H9 (cell line): ENCODE data around the gene ANGEL1. TPM values are rescaled to one million over a fixed set of nuclear protein-coding genes. Genes with fewer than 3 reads are reported as not detected.

Source experiments
- DNase-seq: peaks from one replicate; pipeline ENCODE4 v3.0.0-alpha.2; 2017
- H2AFZ ChIP-seq: one replicate; pipeline ENCODE4 v1.6.1; 2013; ENCODE audit warnings: mild to moderate bottlenecking, low read length, control low read depth, moderate library complexity
- H2AK5ac ChIP-seq: 2 replicates; pipeline ENCODE4 v1.6.1; 2013; ENCODE audit warnings: low read length, control low read depth, mixed read lengths; ENCODE audit not compliant: insufficient read length
- H2BK120ac ChIP-seq: one replicate; pipeline ENCODE4 v1.6.1; 2013; ENCODE audit warnings: low read depth, mild to moderate bottlenecking, low read length, control low read depth, inconsistent platforms; ENCODE audit not compliant: poor library complexity, severe bottlenecking
- H2BK12ac ChIP-seq: 2 replicates; pipeline ENCODE4 v1.6.1; 2013; ENCODE audit warnings: low read length, control low read depth, mixed read lengths, low read depth; ENCODE audit not compliant: insufficient read length
- H2BK15ac ChIP-seq: 2 replicates; pipeline ENCODE4 v1.6.1; 2013; ENCODE audit warnings: low read depth, low read length, control low read depth
- H2BK20ac ChIP-seq: one replicate; pipeline ENCODE4 v1.6.1; 2013; ENCODE audit warnings: low read depth, mild to moderate bottlenecking, low read length, control low read depth, inconsistent platforms; ENCODE audit not compliant: poor library complexity, severe bottlenecking
- H2BK5ac ChIP-seq: 2 replicates; pipeline ENCODE4 v1.6.1; 2013; ENCODE audit warnings: low read length, control low read depth, mixed read lengths; ENCODE audit not compliant: insufficient read length
- H3K14ac ChIP-seq: 2 replicates; pipeline ENCODE4 v1.6.1; 2013; ENCODE audit warnings: low read length, control low read depth; ENCODE audit not compliant: insufficient read depth
- H3K18ac ChIP-seq: 2 replicates; pipeline ENCODE4 v1.6.1; 2013; ENCODE audit warnings: low read depth, mild to moderate bottlenecking, mixed read lengths, low read length, control low read depth; ENCODE audit not compliant: insufficient read length
- H3K23ac ChIP-seq: 2 replicates; pipeline ENCODE4 v1.6.1; 2013; ENCODE audit warnings: low read length, control low read depth, mixed read lengths, low read depth; ENCODE audit not compliant: insufficient read length
- H3K23me2 ChIP-seq: 2 replicates; pipeline ENCODE4 v1.6.1; 2013; ENCODE audit warnings: low read depth, mild to moderate bottlenecking, mixed read lengths, low read length, control low read depth; ENCODE audit not compliant: insufficient read length, poor library complexity, severe bottlenecking
- H3K27ac ChIP-seq: 2 replicates; pipeline ENCODE4 v1.5.1; 2013; ENCODE audit warnings: low read length, control low read depth, mixed read lengths, low read depth; ENCODE audit not compliant: insufficient read length
- H3K27me3 ChIP-seq: 2 replicates; pipeline ENCODE4 v1.6.1; 2013; ENCODE audit warnings: low read length, control low read depth, inconsistent platforms; ENCODE audit not compliant: insufficient read depth
- H3K4ac ChIP-seq: 2 replicates; pipeline ENCODE4 v1.6.1; 2013; ENCODE audit warnings: low read depth, mild to moderate bottlenecking, control low read depth, inconsistent platforms, low read length, moderate library complexity
- H3K4me1 ChIP-seq: 2 replicates; pipeline ENCODE4 v1.6.1; 2013; ENCODE audit warnings: low read length, control low read depth, inconsistent platforms; ENCODE audit not compliant: insufficient read depth
- H3K4me2 ChIP-seq: 2 replicates; pipeline ENCODE4 v1.6.1; 2013; ENCODE audit warnings: low read length, control low read depth, mixed read lengths; ENCODE audit not compliant: insufficient read length, insufficient read depth
- H3K56ac ChIP-seq: 2 replicates; pipeline ENCODE4 v1.6.1; 2013; ENCODE audit warnings: low read depth, mild to moderate bottlenecking, mixed read lengths, low read length, control low read depth; ENCODE audit not compliant: insufficient read length
- H3K79me1 ChIP-seq: 2 replicates; pipeline ENCODE4 v1.6.1; 2013; ENCODE audit warnings: low read depth, mild to moderate bottlenecking, moderate library complexity, low read length, control low read depth, inconsistent platforms; ENCODE audit not compliant: insufficient read depth, poor library complexity, severe bottlenecking
- H3K79me2 ChIP-seq: 2 replicates; pipeline ENCODE4 v1.6.1; 2013; ENCODE audit warnings: low read length, control low read depth, inconsistent platforms; ENCODE audit not compliant: insufficient read depth
- H3K9ac ChIP-seq: 2 replicates; pipeline ENCODE4 v1.6.1; 2013; ENCODE audit warnings: low read length, control low read depth, mixed read lengths; ENCODE audit not compliant: insufficient read length; ENCODE audit errors: extremely low read depth
- H3K9me3 ChIP-seq: one replicate; pipeline ENCODE4 v1.6.1; 2013; ENCODE audit warnings: low read depth, low read length, inconsistent platforms; ENCODE audit not compliant: control insufficient read depth
- H3T11ph ChIP-seq: one replicate; pipeline ENCODE4 v1.6.1; 2013; ENCODE audit warnings: mild to moderate bottlenecking, low read length, control low read depth, inconsistent platforms
- H4K20me1 ChIP-seq: one replicate; pipeline ENCODE4 v1.6.1; 2013; ENCODE audit not compliant: control insufficient read depth, insufficient read length, insufficient read depth
- H4K5ac ChIP-seq: 2 replicates; pipeline ENCODE4 v1.6.1; 2013; ENCODE audit warnings: low read depth, mild to moderate bottlenecking, mixed read lengths, low read length, control low read depth; ENCODE audit not compliant: insufficient read length
- H4K8ac ChIP-seq: replicated peaks from 2 replicates; pipeline ENCODE4 v1.6.1; 2013; ENCODE audit warnings: low read length, control low read depth, mixed read lengths, low read depth; ENCODE audit not compliant: insufficient read length
- H4K91ac ChIP-seq: 2 replicates; pipeline ENCODE4 v1.6.1; 2013; ENCODE audit warnings: low read depth, mild to moderate bottlenecking, moderate library complexity, mixed read lengths, low read length, control low read depth; ENCODE audit not compliant: insufficient read length
- H3K27ac Mint-ChIP-seq, 3 experiments: 2 replicates in 2 of 3; 3 replicates in 1 of 3; pipeline ENCODE4 v1.8.0; 2020 to 2021; ENCODE audit warnings: mixed read lengths in 3 of 3, mild to moderate bottlenecking in 1 of 3, moderate library complexity in 1 of 3
- H3K27me3 Mint-ChIP-seq: 2 replicates; pipeline ENCODE4 v1.8.0; 2021; ENCODE audit warnings: low read depth, mild to moderate bottlenecking, moderate library complexity, mixed read lengths
- H3K36me3 Mint-ChIP-seq, 3 experiments: 2 replicates in 2 of 3; 3 replicates in 1 of 3; pipeline ENCODE4 v1.8.0; 2020 to 2021; ENCODE audit warnings: low read depth in 3 of 3, mixed read lengths in 3 of 3; ENCODE audit not compliant: insufficient read depth in 1 of 3
- H3K4me1 Mint-ChIP-seq, 2 experiments: 2 replicates each; pipeline ENCODE4 v1.8.0; 2020; ENCODE audit warnings: mixed read lengths in 2 of 2
- H3K4me3 Mint-ChIP-seq, 2 experiments: 2 replicates in 1 of 2; 3 replicates in 1 of 2; pipeline ENCODE4 v1.8.0; 2020 to 2021; ENCODE audit warnings: mild to moderate bottlenecking in 2 of 2, mixed read lengths in 2 of 2, moderate library complexity in 1 of 2
- H3K9me3 Mint-ChIP-seq, 2 experiments: 2 replicates in 1 of 2; 3 replicates in 1 of 2; pipeline ENCODE4 v1.8.0; 2020; ENCODE audit warnings: mild to moderate bottlenecking in 2 of 2, mixed read lengths in 2 of 2, moderate library complexity in 1 of 2
- CTCF ChIP-seq: fragments of 200-600 bp; sonication (generic); conservative IDR thresholded peaks from 3 replicates; pipeline ENCODE4 v1.8.0; 2021; ENCODE audit warnings: antibody characterized with exemption, mild to moderate bottlenecking
- WGBS: extraction: QIAGEN DNeasy Blood & Tissue Kit; methylation state at CpG from one replicate; pipeline ENCODE4 v1.1.7; 2013; ENCODE audit warnings: missing lambda C conversion rate, low lambda C conversion rate, mixed read lengths; ENCODE audit not compliant: insufficient read length; ENCODE audit errors: extremely low coverage; 5-methylcytosine and 5-hydroxymethylcytosine counted together
- total RNA-seq: library from RNA; stranded (reverse); gene quantifications from 2 replicates; pipeline ENCODE4 v1.2.1, GENCODE V29; 2021

The ANGEL1 gene
- total RNA-seq, 1 experiment from 2014 or later = 21.5 TPM

GRCh38 chr14:76756371-76756750 lies 56.3 kb downstream of the ANGEL1 start:
- Histone ChIP-seq H3K4me1 (no peaks in the 10 kb centered on the region), H4K8ac (no peak overlapping the region), H4K20me1 (no peaks in the 10 kb centered on the region), H2BK20ac (no peak overlapping the region), H2BK15ac (no peak overlapping the region), H3K79me2 (no peaks in the 10 kb centered on the region), H3K27me3 (peaks cover 13% of the 10 kb centered on the region; the same call in 1 of the 2 replicates), H3K56ac (no peak overlapping the region), H4K91ac (no peak overlapping the region), H3T11ph (no peak overlapping the region), H3K9me3 (no peaks in the 10 kb centered on the region), H2AK5ac (no peak overlapping the region), H3K23me2 (peaks cover 4% of the 10 kb centered on the region), H3K14ac (no peak overlapping the region), H3K4me2 (no peak overlapping the region), H3K4ac (no peak overlapping the region), H2BK12ac (no peak overlapping the region), H4K5ac (no peak overlapping the region), H3K79me1 (no peaks in the 10 kb centered on the region), H2BK5ac (no peak overlapping the region), H3K9ac (no peak overlapping the region), H3K18ac (no peak overlapping the region), H3K23ac (no peak overlapping the region), H2AFZ (no peak overlapping the region), H3K27ac (no peak overlapping the region), H2BK120ac (no peak overlapping the region)
- WGBS = no CpG with 5 or more reads among the region's 6 CpGs
- no peak for DNase-seq
- no peak overlapping the region for H3K27ac Mint-ChIP-seq
- H3K4me1 Mint-ChIP-seq = peaks cover 6% of the 10 kb centered on the region in 2 experiments
- peaks cover under 1 to 1% of the 10 kb centered on the region in 2 experiments; a peak in 1 of 5 replicates for H3K9me3 Mint-ChIP-seq
- H3K27me3 Mint-ChIP-seq = peaks cover 55% of the 10 kb centered on the region
- no peak for TF ChIP-seq CTCF
- H3K4me3 Mint-ChIP-seq = no peak overlapping the region
- peaks cover 0 to 1% (median 0%) of the 10 kb centered on the region in 3 experiments; a peak in 2 of 7 replicates for H3K36me3 Mint-ChIP-seq
